Measurements from ENCODE around the gene MRPL4.

DNA sequence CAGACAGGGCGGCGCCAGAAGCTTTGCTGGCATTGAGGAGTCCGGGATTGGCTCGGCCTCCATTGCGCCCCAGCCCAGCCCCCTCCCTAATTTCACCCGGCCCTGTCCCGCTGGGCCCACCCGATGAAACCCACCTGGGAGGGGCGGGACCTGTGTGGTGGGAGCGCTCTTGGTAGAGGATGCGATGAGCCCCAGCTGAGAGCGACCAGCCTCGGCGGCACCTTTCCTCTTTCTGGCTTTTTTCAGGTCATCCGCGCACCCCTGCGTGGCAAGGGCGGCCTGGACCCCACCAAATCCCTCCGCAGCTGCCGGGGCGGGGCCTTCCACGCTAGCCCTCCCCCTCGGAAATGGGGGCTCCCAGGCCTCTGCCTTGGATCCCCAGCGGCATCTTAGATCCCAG lies 57.4 kb downstream of the MRPL4 start, which contains the start of gene ZGLP1:
- TF ChIP-seq, protein P1, sequence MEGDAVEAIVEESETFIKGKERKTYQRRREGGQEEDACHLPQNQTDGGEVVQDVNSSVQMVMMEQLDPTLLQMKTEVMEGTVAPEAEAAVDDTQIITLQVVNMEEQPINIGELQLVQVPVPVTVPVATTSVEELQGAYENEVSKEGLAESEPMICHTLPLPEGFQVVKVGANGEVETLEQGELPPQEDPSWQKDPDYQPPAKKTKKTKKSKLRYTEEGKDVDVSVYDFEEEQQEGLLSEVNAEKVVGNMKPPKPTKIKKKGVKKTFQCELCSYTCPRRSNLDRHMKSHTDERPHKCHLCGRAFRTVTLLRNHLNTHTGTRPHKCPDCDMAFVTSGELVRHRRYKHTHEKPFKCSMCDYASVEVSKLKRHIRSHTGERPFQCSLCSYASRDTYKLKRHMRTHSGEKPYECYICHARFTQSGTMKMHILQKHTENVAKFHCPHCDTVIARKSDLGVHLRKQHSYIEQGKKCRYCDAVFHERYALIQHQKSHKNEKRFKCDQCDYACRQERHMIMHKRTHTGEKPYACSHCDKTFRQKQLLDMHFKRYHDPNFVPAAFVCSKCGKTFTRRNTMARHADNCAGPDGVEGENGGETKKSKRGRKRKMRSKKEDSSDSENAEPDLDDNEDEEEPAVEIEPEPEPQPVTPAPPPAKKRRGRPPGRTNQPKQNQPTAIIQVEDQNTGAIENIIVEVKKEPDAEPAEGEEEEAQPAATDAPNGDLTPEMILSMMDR (IDR thresholded peaks at IDR 0.05), result no peak
- TF ChIP-seq POLR2A (IDR thresholded peaks at IDR 0.05), result no peak

Measured in uterus (tissue), 2 donors.